Keratinocyte (primary cell): ENCODE measurements around the gene CCDC178.

Experiments
- CTCF ChIP-seq, 3 experiments: IDR thresholded peaks in 1 of 3; conservative IDR thresholded peaks in 1 of 3; optimal IDR thresholded peaks in 1 of 3; 2 replicates in 2 of 3; 3 replicates in 1 of 3; pipeline versions ENCODE3 to v1.5.1; 2011; ENCODE audit warnings: low read length in 3 of 3, mild to moderate bottlenecking in 3 of 3, moderate library complexity in 2 of 3, control low read depth in 1 of 3, inconsistent platforms in 1 of 3; ENCODE audit not compliant: insufficient read depth in 2 of 3; ENCODE audit errors: extremely low read depth in 1 of 3
- EZH2 ChIP-seq: IDR thresholded peaks from one replicate; pipeline ENCODE4 v1.6.1; 2012; ENCODE audit warnings: inconsistent platforms, mild to moderate bottlenecking, low read length, moderate library complexity

DNA sequence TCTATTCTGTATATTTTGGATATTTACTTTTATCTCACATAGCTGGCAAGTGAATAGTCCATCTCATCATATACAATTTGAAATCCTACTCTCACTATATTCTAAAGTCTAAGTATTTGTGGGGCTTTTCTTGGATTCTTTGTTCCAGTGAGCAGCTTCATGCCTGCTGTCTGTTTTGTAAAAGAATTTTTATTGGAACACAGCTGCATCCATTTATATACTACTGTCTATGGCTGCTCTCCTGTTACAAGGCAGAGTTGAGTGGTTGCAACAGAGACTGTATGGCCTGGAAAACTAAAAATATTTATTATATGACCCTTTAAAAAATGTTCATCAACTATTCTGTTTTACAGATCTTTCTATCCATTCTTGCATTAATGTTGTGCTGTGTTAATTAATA lies 474.4 kb downstream of the CCDC178 start:
- no peak for TF ChIP-seq CTCF (optimal IDR thresholded peaks at IDR 0.05 in 1 of 3, IDR thresholded peaks at IDR 0.05 in 1 of 3, conservative IDR thresholded peaks at IDR 0.05 in 1 of 3; ENCODE audit: extremely low read depth in 1 of 3, insufficient read depth in 2 of 3, low read length in 3 of 3)
- no peak for TF ChIP-seq EZH2
